Breast epithelium (tissue), 3 donors: ENCODE data around the gene PRR27.

Source experiments
- POLR2A ChIP-seq: fragments of 450-650 bp; IDR thresholded peaks from one replicate; pipeline ENCODE4 v1.6.1; 2016; ENCODE audit warnings: antibody characterized with exemption, mild to moderate bottlenecking, moderate library complexity
- POLR2AphosphoS5 ChIP-seq, 3 donors: sonication (generic); formaldehyde crosslinking; IDR thresholded peaks; one replicate each; pipeline ENCODE4 v1.6.1; 2017; ENCODE audit warnings: antibody characterized with exemption in 3 of 3
- TF ChIP-seq, protein P1 (sequence below), 3 donors: fragments of 450-650 bp; IDR thresholded peaks; one replicate each; pipeline ENCODE4 v1.5.1; 2016 to 2017; ENCODE audit warnings: antibody characterized with exemption in 3 of 3, mild to moderate bottlenecking in 3 of 3, moderate library complexity in 3 of 3

DNA sequence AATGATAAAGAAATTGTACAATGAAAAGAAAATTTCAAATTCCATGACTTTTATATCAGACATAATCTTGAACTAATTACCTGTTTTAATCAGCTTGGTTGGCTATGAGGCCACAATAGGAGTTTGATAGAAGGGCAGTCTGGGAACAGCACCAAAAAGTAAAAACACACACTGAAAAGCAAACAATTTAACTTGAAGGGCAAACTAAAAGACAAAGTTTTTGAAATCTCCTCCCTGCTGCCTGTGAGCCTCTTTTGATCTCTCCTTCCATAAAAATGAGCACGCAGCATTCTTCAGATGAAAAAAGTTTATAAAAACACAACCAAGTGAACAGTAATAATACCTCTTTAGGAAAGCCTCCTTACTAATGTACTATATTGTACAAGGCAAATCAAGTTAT lies 49.6 kb downstream of the PRR27 start:
- TF ChIP-seq, protein P1, sequence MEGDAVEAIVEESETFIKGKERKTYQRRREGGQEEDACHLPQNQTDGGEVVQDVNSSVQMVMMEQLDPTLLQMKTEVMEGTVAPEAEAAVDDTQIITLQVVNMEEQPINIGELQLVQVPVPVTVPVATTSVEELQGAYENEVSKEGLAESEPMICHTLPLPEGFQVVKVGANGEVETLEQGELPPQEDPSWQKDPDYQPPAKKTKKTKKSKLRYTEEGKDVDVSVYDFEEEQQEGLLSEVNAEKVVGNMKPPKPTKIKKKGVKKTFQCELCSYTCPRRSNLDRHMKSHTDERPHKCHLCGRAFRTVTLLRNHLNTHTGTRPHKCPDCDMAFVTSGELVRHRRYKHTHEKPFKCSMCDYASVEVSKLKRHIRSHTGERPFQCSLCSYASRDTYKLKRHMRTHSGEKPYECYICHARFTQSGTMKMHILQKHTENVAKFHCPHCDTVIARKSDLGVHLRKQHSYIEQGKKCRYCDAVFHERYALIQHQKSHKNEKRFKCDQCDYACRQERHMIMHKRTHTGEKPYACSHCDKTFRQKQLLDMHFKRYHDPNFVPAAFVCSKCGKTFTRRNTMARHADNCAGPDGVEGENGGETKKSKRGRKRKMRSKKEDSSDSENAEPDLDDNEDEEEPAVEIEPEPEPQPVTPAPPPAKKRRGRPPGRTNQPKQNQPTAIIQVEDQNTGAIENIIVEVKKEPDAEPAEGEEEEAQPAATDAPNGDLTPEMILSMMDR (IDR thresholded peaks at IDR 0.05), result no peak
- TF ChIP-seq POLR2AphosphoS5 (IDR thresholded peaks at IDR 0.05) (no peak), POLR2A (no peak)
